GM21526 (cell line): ENCODE results near the gene OR5AN1.
A peak's percentile ranks its signal among the peaks of the same experiment; 100 is the strongest.
"Not testable (repeated sequence)": the region's sequence is repeated elsewhere in the genome, so short reads cannot be mapped to it uniquely, and the experiment has no call there.

ENCODE experiments used
- ATAC-seq: cut with Tn5 transposase; IDR thresholded peaks from one replicate; pipeline ENCODE4 v1.9.1; 2021; ENCODE audit warnings: moderate library complexity; ENCODE audit not compliant: unreplicated experiment, low FRiP score

Gene OR5AN1, protein sequence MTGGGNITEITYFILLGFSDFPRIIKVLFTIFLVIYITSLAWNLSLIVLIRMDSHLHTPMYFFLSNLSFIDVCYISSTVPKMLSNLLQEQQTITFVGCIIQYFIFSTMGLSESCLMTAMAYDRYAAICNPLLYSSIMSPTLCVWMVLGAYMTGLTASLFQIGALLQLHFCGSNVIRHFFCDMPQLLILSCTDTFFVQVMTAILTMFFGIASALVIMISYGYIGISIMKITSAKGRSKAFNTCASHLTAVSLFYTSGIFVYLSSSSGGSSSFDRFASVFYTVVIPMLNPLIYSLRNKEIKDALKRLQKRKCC

DNA sequence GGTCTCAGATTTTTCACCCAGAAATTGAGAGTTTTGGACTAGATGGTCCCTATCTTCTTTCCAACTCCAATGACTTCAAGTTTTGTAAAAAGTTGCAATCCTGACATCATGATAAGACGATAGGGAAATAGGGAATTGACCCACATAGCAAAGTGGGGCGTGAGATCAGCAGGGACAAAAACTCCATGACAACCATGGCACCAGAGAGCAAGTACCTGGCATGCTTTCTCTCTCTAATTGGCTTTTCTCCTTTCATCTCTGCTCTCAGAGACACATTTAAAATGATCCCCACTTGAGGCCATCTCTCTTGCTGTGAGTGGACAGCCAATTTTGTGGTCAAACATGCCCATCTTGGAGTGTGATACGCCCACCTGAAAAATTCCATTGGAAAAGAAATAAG is at the start of gene OR5AN1:
OR5AN1 (plus strand) TSS at position 301 of the 400 bp plus-strand sequence. CDS start 5,564 bp downstream, outside the sequence.
- ATAC-seq: no peak

DNA sequence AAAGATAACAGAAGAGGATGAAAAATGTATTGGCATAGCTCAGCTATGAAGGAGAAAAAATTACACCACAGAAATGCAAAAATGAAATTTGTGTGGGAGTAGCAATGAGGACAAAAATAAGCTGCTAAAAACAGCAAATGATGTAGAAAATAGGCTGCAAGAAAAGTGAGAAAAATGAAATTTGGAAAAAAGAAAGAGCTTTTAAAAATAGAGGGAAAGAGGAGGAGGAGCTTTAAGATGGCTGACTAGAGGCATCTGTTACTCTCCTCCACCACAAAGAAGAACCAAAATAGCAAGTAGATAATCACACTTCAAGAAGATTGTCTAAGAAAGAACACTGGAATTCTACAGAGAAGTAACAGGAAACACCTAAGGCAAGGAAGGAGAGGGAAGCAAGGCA is 23.7 kb upstream of the OR5AN1 start:
- no peak for ATAC-seq

DNA sequence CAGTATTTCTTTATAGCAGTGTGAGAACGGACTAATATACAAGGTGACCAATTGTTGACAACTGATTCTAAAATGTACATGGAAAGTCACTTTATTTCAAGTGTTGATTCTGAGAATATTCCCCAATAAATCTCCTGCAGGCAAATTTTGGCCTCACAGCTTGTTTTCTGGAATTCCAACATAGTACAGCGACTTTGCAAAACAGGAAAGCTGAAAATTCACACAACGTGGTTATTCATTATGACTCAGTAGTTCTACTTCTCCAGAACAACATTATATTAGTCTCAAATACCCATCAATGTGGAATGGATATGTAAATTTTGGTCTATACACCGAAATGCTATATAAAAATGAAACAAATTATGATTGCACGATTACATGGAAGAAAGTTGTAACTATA is 22.5 kb upstream of the OR5AN1 start:
- no peak for ATAC-seq

DNA sequence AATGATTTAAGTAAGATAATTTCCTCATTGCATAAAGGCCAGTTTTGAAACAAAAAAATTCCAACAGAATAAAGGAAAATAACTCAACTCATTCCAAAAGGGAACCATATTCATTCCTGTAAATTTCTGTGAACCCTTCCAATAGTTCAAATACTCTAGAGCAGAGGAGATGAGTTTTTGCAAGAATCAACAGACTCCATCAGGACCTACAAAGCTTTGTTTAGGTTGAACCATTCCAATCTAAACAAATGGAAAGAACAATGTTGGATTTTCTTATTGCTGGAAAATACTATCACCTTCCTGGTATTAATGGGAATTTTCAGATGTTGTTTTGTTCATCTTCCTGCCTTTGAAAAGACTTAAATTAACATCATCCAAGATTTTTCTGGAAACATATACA is 21.8 kb upstream of the OR5AN1 start:
- ATAC-seq: no peak

DNA sequence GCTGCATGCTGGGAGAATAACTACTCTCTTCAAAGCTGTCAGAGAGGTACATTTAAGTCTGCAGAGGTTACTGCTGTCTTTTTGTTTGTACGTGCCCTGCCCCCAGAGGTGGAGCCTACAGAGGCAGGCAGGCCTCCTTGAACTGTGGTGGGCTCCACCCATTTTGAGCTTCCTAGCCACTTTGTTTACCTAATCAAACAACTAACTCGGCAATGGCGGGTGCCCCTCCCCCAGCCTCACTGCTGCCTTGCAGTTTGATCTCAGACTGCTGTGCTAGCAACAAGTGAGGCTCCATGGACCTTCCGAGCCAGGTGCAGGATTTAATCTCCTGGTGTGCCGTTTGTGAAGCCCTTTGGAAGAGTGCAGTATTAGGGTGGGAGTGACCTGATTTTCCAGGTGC is 9.0 kb upstream of the OR5AN1 start:
- not testable (repeated sequence) for ATAC-seq

DNA sequence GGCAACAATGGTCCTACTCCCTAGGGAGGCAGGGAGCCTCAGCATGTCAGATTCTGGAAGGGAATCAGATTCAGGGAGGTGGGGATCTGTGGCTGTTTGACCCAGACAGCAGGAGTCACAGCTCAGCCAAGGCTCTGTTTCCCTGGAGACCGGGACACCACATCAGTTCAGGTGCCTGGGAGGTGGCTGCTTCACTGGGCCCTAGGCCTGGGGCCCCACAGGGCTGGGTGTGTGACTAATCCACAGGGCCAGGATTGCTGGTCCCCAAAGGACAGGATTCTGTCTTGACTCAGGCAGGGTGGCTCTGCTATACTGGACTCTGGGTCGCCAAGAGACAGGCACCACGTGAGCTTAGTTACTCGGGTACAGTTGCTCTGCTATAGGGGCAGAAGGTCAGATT is 3.5 kb upstream of the OR5AN1 start:
- no peak for ATAC-seq

DNA sequence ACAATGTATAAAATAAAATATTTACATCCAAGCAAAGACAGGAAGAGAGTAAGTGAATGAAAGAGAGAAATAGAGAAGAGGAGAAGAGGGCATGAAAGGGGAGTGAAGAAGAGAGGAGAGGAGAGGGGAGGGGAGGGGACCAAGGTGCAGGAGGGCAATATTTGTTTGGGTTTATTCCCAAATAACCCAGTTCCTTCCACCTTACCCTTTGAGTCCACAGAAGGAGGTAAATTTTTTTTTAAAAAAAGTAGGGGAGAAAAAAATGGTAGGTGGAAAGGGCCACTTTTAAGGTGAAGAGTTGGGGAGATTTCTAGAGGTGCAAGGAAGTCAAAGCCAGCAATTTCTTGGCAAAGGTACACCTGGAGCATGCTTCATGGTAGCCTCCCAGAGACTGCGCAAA is 2.1 kb upstream of the OR5AN1 start:
- ATAC-seq: no peak

DNA sequence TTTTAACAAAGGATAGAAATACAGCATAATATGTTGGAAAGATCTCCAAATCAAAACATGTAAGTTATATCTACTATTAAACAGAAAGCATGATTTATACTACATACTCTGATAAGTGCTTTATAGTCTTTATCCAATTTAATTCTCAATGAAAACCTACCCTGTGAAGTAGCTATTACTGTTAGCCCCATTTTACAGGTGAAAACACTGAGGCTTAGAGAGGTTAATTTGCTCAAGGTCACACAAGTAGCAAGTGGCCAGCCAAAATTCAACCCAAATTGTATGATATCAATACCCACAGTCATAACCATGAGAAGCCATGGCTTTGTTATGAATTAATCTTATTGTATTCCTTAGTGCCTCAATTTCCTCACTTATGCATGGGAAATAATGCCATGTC is 675 bp upstream of the OR5AN1 start:
- no peak for ATAC-seq

DNA sequence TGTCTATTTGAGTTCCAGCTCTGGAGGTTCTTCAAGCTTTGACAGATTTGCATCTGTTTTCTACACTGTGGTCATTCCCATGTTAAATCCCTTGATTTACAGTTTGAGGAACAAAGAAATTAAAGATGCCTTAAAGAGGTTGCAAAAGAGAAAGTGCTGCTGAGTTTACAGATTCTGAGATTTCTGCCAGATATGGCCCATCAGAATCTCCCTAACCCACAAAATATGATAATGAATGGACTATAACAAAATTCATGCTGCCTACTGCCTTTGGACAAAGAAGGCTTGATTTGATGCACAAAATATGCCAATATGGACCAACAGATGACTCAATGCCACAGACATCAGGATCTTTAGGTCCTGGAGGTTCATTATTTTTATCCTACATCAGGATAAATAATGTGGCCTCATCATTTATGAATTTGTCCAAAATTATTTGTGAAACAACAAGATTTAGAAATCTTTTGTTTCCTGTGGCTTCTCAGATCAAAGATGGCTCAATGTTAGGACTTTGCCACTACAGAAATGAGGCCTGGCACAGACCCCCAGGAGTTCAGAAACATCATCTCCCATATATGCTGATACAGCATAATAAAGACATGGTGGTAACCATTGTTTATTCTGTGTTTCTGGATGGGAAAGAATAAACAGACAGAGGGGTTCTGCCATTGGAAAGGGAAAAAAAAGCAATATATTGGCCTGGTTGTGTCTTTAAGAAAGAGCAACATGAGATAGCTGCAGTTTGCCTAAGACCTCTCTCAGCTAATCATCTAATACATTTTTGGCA is 6.7 kb downstream of the OR5AN1 start:
- ATAC-seq: no peak

DNA sequence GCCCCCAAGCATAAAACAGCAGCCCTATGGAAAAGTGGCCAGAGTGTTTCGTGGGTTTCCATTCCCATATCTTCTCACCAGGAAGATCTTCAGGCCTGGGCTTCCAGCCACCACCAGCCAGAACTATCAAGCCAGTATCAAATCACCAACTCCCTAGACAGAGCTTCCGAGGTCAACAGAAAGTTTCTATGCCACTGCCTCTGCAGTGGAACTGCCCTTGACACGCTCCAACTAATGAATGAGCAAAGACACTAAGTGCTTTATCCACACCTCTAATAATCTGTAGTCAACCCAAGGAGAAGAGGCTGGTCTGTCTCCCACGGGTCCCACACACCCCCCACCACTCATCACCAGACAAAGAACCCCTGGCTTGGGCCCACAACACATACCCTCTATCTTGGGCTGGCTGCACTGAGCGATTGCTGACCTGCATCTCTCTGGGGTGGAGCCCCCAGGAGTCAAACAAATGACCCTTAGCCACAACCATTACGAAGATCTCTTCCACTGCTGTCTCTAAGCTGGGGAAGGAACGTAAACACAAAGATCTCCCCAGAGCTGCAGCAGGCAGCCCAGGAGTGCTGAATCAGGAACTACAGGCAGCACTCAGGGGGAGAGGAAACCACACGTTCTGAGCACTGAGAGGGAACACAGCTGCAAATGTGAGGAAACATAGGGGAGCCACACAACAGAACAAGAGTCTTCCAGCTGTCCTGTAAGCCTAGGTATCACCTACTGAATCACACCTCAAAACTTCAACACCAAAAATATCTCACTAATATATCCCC is 9.7 kb downstream of the OR5AN1 start:
- ATAC-seq: no peak

DNA sequence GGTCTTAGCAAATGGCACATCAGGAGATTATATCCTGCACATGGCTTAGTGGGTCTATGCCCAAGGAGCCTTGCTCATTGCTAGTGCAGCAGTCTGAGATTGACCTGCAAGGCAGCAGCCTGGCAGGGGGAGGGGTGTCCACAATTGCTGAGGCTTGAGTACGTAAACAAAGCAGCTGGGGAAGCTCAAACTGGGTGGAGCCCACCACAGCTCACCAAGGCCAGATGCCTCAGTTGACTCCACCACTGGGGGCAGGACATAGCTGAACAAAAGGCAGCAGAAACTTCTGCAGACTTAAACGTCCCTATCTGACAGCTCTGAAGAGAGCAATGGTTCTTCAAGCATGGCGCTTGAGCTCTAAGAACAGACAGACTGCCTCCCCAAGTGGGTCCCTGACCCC is 13.6 kb downstream of the OR5AN1 start:
- not testable (repeated sequence) for ATAC-seq

DNA sequence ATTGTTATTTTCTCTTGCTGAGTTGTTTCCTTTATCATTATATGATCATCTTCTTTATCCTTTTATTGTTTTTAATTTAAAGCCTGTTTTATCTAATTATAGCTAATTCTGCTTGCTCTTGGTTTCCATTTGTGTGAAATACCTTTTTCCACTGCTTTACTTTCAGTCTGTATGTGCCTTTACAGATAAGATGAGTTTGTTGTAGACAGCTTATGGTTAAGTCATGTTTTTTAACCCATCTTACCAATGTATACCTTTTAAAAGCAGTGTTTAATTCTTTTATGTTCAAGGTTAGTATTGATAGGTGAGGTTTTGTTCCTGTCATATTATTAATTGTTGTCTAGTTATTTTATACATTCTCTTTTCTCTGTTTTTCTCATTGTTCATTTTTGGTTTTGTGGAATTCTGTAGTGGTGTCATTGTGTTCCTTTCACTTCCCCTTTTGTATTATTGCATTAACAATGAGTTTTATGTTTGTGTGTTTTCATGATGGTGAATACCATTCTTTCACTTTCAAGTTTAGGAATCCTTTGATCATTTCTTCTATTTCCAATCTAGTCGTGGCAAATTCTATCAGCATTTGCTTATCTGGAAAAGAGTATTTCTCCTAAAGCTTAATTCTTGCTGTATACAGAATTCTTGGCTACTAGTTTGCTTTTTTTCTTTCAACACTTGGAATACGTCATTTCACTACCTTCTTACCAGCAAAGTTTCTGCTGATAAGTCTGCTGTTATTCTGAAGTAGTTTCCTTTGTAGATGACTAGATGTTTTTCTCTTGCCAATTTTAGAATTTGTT is 21.8 kb downstream of the OR5AN1 start:
- ATAC-seq: peak; percentile 98

DNA sequence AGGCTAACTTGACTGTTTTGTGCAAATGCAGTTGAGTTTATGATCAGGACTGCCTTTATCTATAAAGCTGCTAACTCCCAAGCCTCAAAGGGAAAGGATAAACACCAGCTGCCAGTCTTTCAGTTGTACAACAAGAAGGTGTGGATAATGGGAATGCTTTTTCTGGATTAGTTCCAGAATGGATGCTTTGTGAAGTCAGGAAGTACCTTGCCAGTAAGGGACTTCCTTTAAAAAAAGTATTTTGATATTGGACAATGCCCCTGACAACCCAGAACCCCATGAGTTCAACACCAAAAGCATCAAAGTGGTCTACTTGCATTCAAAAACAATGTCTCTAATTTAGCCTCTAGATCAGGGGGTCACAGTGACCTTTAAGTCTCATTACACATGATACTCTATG is 35.5 kb downstream of the OR5AN1 start:
- no peak for ATAC-seq

DNA sequence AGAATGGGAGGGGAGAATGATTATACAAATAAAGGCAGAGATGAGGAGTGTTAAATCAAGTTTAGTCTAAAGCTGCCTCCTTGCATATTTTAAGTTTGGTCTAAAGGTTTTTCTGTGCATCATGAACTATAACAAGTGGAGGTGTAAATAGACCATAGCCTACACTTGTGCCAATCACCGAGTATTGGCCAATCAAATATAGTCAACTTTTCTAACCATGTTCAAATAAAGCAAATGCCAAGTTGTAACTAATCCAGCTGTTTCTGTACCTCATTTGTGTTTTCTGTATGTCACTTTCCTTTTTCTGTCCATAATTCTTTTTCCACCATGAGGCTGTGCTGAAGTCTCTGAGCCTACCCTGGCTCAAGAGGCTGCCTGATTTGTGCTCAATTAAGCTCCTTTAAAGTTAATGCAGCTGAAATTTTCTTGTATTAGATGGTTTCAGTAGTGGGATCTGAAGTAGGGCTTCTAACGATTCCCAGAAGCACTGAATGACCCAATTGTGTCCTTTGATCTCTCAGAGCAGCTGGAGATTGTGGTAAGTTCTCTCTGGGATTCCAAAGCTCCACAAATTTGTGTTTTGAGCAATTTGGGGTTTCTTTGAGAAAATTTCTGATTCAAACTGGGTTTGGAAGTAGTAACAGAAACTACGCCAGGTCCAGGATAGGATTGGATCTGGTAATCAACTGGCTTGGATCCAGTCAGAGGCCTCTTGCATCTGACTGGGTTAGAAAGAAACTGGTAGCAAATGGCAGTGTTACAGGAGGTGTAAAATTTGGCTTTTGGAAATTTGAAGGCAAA is 42.0 kb downstream of the OR5AN1 start:
- ATAC-seq: no peak

DNA sequence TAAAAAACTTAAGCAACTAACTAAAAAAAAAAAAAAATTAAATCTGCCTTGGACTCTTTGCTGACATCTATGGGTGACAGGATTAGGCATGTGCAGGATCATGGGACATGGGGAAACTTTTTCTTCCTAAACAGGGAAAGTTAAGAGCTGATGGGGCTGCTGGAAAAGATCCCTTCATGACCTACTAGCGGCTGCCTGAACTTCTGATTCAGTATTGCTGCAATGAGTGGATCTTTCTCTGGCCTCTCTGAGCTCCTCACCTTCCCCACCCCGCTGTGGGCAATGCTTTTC is 42.5 kb downstream of the OR5AN1 start:
- no peak for ATAC-seq

DNA sequence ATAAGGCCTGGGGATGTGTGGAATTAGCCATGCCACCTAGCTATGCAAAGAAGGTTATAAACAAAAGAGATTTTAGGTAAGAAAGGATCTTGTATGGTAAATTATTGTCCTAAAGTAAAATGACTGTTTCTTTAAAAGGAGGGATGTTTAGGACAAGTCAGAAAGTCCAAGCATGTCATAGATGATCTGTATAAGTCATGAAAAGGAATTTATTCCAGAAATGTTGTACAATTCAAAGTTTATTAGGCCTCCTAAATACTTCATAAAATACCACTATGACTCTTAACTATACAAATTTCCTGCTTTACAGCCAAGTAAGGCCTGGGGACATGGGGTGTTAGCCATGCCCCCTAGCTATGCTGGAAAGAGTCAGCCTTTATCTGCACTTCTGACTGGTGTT is 44.9 kb downstream of the OR5AN1 start:
- ATAC-seq: no peak

DNA sequence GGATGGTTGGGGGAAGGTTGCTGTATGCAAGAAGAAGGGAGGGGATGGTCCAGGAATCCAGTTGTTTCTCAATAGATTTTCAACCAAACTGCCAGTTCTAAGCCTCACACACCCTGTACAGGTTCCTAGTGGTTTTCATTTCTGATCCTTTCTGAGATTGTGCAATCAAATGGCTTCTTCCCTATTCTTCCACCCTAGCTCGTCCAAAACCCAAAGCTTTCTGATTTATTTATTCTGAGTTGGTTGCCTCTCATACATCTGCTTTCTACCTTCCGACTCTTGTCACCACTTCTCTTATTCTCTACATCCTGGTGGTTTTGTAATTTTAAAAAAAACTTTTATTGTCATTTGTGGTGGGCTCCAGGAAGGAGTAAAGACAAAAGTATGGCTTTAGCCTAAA is 55.0 kb downstream of the OR5AN1 start:
- ATAC-seq: no peak

DNA sequence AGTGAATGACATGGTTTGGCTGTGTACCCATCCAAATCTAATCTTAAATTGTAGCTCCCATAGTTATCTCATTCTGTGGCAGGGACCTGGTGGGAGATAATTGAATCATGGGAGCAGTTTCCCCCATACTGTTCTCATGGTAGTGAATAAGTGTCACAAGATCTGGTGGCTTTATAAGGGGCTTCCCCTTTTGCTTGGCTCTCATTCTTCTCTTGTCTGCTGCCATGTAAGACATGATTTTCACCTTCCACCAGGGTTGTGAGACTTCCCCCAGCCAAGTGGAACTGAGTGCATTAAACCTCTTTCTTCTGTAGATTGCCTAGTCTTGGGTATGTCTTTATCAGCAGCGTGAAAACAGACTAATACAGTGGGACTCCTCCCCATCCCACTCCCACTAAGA is 56.4 kb downstream of the OR5AN1 start:
- no peak for ATAC-seq

DNA sequence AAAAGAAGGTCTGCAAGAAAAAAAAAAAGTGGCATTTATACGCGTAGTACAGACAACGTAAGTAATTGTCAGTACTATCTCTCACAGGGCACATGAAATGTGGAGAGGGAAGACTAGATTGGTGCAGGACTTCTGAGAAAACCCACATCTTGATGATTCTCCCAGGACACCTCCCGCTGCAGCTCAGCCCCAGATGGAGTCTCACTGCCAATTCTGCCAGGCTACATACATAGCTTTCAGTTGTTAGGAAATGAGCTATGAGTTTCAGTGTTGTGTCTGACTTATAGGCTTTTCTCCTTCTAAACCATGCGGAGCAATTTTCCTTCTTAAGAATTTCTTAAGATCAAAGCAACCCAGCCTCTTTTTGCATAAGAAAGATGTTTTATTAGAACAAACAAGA is 57.9 kb downstream of the OR5AN1 start:
- no peak for ATAC-seq

DNA sequence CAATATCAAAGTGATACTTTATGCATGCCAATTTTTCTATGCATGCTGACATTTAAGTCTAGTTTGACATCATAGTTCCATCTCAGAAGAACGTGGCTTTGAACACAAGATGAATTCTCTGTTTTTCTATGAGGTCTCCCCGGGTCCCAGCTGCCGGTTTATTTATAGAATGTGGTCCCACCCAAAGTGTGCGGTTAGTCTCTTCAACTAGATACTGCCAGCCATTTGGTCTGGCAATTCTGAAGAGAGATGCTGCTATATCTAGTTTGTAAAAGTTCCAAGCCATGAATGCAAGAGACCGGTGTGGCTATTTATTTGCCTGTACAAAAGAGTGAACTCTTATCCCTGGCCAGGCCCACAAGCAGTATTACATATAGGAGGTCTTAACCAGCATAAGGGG is 58.3 kb downstream of the OR5AN1 start:
- no peak for ATAC-seq
